HG03520 (cell line): ENCODE results near the gene BID.

ENCODE experiments used
- ATAC-seq: cut with Tn5 transposase; IDR thresholded peaks from one replicate; pipeline ENCODE4 v1.9.1; 2021; ENCODE audit warnings: mild to moderate bottlenecking, moderate library complexity; ENCODE audit not compliant: unreplicated experiment

Gene BID

GRCh38 chr22:17803609-17804270, 29.5 kb upstream of the BID start:
- ATAC-seq, result no peak

GRCh38 chr22:17802822-17803221, 28.6 kb upstream of the BID start:
- ATAC-seq, result no peak

DNA sequence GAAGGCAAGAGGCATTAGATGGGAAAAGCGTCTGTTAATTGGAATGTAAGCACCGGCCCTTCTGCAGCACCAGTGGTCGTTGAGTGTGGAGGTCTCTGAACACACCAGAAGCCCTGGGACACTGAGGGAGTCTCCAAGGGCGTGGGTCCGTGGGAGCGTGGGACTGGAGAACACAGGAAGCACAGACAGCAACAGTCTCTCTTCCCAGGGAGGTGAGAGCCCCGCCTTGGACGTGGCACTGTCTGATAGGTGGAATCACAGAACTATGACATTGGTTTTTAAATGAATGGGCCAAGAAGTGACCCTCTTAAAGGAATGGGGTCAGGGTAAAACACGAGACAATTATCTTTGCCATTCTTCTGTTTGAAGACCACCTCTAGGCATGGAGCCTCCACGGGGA, 28.1 kb upstream of the BID start:
- no peak for ATAC-seq

- ATAC-seq, result no peak
Observed at GRCh38 chr22:17797721-17798559, 23.7 kb upstream of the BID start.

- no peak for ATAC-seq
Observed at GRCh38 chr22:17796695-17797094, 22.4 kb upstream of the BID start.

DNA sequence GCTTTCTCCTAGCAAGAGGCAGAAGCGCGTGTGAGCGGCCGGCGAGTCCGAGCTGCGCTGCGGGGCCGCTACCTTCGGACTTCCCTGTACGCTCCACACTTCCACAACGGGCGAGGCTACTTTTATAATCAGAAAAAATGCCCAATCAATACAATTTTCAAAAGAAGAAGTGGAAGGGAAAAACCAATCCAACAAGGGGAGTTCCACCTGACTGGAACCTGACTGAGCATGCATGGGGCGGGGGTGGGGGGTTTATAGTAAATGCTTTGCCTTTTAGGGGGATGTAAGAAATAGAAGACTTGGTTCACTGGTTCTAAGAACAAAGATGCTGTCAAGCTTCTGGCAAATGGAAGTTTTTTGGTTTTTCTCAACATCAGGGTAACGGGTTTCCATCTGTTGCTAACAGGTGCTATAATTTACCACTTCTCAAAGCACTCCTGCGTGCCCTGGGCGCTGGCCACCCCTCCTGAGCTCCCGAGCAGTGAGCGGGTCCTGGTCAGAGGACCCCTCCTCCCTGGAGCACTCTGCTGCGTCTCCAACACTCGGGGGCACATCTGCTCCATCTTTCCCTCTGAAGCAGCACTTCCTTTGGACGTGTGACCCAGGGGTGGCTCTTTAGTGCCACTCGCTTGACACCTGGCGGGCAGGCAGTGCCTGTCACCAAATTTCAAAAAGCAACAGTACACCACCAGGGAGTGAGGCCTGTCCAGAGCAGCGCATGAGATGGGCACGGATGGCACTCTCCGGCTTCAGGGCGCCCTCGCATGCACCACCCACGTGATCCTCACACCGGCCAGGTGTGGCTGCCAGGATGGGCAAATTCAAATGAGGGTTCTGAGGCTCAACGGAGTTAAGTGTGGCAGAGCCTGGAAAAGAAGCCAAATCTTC, 21.6 kb upstream of the BID start:
- ATAC-seq, result no peak

DNA sequence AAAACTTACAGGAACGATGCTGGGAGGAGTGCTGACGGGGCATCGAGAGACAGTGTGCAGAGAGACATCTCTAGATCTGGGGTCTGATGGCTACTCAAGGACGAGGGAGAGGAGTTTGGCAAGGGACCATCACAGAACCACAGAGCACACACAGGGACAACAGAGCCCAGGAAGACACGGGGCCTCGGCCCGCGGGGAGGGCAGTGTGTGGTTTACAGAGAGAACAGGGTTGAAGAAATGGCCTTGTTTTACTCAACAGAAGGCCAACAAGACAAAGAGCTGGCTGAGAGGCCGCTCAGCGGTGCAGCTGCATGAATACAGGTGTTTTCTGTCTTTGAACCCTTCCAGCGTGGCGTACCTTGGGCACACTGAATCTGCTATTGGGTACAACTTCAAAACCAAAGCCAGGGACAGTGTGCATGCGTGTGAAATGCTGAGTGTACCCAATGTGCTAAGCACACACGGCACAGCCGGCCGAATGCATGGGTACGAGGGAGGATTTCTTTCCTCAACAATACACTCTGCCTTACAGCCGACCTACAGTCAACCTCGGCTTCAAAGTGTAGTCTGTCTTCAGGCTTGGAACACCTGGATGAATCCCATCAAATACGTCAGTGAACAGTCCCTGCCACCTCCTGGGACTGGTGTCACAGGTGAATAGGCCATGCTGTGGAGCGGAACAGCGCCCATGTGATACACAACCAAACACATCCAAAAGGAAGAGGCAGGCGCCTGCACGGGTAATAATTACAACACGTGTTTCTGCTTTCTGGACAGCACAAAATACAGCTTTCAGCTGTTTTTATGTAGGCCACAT, 20.7 kb upstream of the BID start:
- no peak for ATAC-seq

- no peak for ATAC-seq
Observed at GRCh38 chr22:17792854-17793434, 18.7 kb upstream of the BID start.

DNA sequence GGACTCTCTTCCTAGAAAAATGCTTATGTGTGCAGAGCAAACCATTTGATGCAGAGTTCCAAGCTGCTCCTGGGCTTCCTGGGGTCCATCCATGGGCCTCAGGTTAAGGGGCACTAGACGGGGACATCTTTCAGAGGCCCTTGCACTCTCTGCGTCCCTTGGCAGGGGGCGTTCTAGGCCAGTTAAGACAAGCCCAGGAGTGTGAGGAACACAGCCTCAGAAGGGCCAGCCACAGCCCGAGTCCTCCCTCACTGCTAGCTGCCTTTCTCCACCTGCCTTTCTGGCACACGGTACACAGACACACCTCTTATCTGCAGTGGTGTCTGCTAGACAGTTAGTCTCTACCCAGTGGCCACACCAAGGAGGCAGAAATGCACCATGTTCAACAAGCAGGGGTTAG, 18.0 kb upstream of the BID start:
- ATAC-seq, result no peak

DNA sequence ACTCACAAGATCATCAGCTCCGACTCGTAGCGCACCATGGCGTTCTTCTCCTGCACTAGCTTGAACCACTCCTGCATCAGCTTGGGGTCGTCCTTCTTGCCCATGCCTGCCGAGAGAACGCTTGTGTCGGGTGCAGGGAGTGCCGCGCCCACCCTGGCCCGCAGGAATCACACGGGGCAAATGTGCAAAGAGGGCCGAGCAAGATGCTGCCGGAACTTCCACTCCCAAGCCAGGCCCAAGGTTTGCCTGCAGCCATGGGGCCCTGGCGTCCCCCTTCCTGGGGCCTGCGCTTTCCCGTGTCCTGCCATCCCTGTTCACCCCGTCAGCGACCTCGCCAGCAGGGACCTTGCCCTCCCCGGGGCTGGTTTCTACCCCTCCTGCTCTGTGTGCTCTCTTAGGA, 16.9 kb upstream of the BID start:
- ATAC-seq, result no peak

- no peak for ATAC-seq
Observed at GRCh38 chr22:17789379-17790200, 15.3 kb upstream of the BID start.

DNA sequence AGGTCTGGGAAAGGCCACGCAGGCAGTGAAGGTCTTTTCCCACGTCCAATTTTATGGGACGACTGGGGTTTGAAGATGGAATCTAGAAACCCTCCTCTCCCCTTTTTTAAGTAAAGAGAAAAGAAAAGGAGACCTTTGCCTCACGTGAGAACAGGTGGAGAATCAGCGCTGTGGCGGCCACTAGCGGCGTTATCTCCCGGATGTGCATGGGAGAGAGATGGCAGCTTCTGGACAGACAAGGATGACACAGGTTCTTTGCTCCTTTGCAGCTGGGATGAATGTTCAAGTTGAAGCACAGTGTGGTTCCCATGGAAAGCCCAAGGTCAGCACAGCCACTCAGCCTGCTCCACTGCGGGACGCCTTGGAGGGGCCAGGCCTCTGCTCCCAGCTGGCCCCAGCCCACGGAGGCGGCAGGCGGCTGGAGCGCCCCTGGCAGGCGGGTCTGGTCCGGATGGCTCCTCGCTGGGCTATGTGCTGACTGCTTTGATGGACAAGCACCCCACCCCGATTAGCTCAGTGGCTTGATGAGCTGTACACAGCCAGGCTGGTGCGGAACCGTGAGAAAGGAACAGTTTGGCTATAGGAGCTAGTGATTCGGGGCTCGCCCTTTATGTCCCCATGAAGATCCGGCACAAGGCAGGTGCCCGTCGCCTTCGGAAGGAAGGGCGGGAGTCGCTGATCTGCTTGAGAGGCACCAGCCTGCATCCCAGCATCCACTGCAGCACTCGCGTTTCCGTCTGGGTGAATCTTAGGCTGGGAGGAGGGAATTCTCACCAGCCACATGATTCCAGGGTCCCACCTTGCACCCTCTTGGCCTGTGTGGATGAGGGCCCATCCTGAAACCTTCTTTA, 14.5 kb upstream of the BID start:
- ATAC-seq, result no peak

DNA sequence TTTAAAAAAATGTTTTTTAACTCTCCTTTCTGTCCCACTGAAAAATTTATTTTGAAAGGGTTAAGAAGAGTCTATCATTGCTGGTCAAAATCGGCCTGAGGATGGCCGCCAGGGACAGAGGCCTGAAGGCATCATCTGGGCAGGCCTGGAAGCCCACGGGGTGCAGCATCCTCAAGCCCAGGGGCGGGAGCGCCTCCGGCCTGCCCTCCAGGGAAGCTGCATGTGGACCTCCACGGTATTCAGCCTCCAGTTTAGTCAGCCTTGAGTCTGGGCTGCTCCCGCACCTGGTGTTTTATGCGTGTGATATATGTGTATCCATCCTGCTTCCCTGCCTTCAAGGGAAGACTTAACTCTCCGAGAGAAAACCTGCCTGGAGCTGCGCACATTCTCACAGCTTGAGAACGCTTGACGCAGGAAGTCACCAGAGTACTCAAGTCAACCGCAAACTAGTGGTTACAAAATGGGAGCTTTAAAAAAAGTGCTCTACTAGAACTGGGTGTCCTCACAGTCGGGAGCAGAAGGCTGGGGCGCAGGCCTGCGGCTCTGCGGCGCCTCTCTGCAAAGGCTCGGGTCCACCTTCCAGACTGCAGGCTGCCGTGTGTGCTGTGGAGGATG, 13.6 kb upstream of the BID start:
- ATAC-seq, result no peak

GRCh38 chr22:17787241-17787640, 13.0 kb upstream of the BID start:
- no peak for ATAC-seq

GRCh38 chr22:17786435-17787161, 12.3 kb upstream of the BID start:
- no peak for ATAC-seq

- no peak for ATAC-seq
Observed at GRCh38 chr22:17785185-17786184, 11.2 kb upstream of the BID start.
